Upper lobe of left lung (tissue), 6 donors: ENCODE data around the gene MYLK. TPM values are rescaled to one million over a fixed set of nuclear protein-coding genes. Genes with fewer than 3 reads are reported as not detected.
"Not testable (repeated sequence)": the region's sequence is repeated elsewhere in the genome, so short reads cannot be mapped to it uniquely, and the experiment has no call there.

Source experiments
- ATAC-seq, 2 donors: fragments of 200-7000 bp; cut with Tn5 transposase; one replicate each; pipeline ENCODE4 v1.9.1; 2022; ENCODE audit warnings: mild to moderate bottlenecking in 2 of 2, moderate library complexity in 2 of 2; ENCODE audit not compliant: low FRiP score in 2 of 2
- DNase-seq, 2 donors: peaks; one replicate each; pipeline ENCODE4 v3.0.0-alpha.2; 2019 to 2020
- H3K27ac ChIP-seq, 4 donors: fragments of 200-600 bp; sonication (generic); one replicate each; pipeline ENCODE4 v1.5.1; 2016 to 2019
- H3K27me3 ChIP-seq, 4 donors: fragments of 200-600 bp; sonication (generic); one replicate each; pipeline ENCODE4 v1.5.1; 2017 to 2019
- H3K36me3 ChIP-seq, 4 donors: fragments of 200-600 bp; sonication (generic); one replicate each; pipeline ENCODE4 v1.5.1; 2016 to 2019
- H3K4me1 ChIP-seq, 4 donors: fragments of 200-600 bp; sonication (generic); one replicate each; pipeline ENCODE4 v1.5.1; 2018 to 2019
- H3K4me3 ChIP-seq, 4 donors: fragments of 200-600 bp; sonication (generic); one replicate each; pipeline ENCODE4 v1.5.1; 2017 to 2019; ENCODE audit warnings: mild to moderate bottlenecking in 2 of 4, moderate library complexity in 1 of 4
- H3K9me3 ChIP-seq, 4 donors: fragments of 200-600 bp; sonication (generic); one replicate each; pipeline ENCODE4 v1.5.1; 2018 to 2019
- EP300 ChIP-seq, 4 donors: sonication (generic); formaldehyde crosslinking; IDR thresholded peaks; one replicate each; pipeline ENCODE4 v1.5.1; 2017; ENCODE audit warnings: antibody characterized with exemption in 4 of 4, control low read depth in 2 of 4
- POLR2A ChIP-seq, 4 donors: fragments of 450-650 bp; IDR thresholded peaks; one replicate each; pipeline ENCODE4 v1.5.1; 2016 to 2017; ENCODE audit warnings: antibody characterized with exemption in 4 of 4, mild to moderate bottlenecking in 2 of 4
- POLR2AphosphoS5 ChIP-seq, 2 donors: sonication (generic); formaldehyde crosslinking; IDR thresholded peaks; one replicate each; pipeline ENCODE4 v1.5.1; 2017; ENCODE audit warnings: antibody characterized with exemption in 2 of 2
- WGBS, 2 donors: methylation state at CpG; one replicate each; pipeline ENCODE4 v1.1.5; 2017 to 2018; 5-methylcytosine and 5-hydroxymethylcytosine counted together
- total RNA-seq, 6 donors: library from RNA; depleted of rRNA in 4 of 6; stranded (reverse); fragments of >200 nt in 4 of 6; gene quantifications; one replicate each; pipeline versions ENCODE4 v1.1.0 to v1.2.1, GENCODE V29; 2016 to 2021
- TF ChIP-seq, protein P1 (sequence below), 6 experiments: fragments of 450-650 bp in 4 of 6; fragments of 200-600 bp in 2 of 6; sonication (generic) in 2 of 6; IDR thresholded peaks; one replicate each; pipeline ENCODE4 v1.5.1; 2016 to 2019; ENCODE audit warnings: antibody characterized with exemption in 6 of 6
- donor health status: DM: no; HTN: no; CAD: no; lungs with moderate emphysema.
- donor health status: DM: no; HTN: yes; CAD: no; lungs with severe emphysema.

MYLK gene
- total RNA-seq, 6 donors from 2014 or later = 105 to 378 (median 160) TPM

DNA sequence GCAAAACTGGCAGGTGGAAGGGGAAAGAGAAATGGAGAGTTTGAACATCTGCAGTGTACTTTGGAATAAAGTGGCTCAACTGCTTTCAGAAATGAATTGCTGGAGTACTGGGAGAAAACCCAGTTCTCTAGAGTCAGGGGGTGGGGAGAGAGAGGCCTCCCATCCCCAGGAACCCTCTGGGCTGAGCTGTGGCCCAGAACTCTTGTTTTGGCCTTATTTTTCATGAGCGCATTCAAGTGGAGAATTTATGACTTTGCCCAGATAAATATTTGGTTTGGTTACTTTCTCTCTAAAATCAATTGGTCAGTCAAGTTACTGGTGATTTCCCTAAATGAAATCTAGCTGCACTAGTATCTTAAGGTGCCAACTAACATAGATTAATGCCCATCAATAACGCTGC lies 270.6 kb downstream of the MYLK start:
- Histone ChIP-seq H3K9me3 (no peaks in the 10 kb centered on the region), H3K4me3 (no peak overlapping the region), H3K4me1 (peaks cover 0 to 6% (median 2%) of the 10 kb centered on the region in 4 donors), H3K27me3 (no peaks in the 10 kb centered on the region), H3K36me3 (peaks cover 0 to 69% (median 14%) of the 10 kb centered on the region in 4 donors), H3K27ac (no peak overlapping the region)
- DNase-seq (no peak), ATAC-seq (no peak)
- WGBS, 2 donors = 75 to 93% methylated on average over 2 of the region's 2 CpGs
- TF ChIP-seq POLR2AphosphoS5 (IDR thresholded peaks at IDR 0.05) (no peak), POLR2A (IDR thresholded peaks at IDR 0.05) (no peak), EP300 (IDR thresholded peaks at IDR 0.05) (no peak)
- TF ChIP-seq, protein P1, sequence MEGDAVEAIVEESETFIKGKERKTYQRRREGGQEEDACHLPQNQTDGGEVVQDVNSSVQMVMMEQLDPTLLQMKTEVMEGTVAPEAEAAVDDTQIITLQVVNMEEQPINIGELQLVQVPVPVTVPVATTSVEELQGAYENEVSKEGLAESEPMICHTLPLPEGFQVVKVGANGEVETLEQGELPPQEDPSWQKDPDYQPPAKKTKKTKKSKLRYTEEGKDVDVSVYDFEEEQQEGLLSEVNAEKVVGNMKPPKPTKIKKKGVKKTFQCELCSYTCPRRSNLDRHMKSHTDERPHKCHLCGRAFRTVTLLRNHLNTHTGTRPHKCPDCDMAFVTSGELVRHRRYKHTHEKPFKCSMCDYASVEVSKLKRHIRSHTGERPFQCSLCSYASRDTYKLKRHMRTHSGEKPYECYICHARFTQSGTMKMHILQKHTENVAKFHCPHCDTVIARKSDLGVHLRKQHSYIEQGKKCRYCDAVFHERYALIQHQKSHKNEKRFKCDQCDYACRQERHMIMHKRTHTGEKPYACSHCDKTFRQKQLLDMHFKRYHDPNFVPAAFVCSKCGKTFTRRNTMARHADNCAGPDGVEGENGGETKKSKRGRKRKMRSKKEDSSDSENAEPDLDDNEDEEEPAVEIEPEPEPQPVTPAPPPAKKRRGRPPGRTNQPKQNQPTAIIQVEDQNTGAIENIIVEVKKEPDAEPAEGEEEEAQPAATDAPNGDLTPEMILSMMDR (IDR thresholded peaks at IDR 0.05) = no peak

DNA sequence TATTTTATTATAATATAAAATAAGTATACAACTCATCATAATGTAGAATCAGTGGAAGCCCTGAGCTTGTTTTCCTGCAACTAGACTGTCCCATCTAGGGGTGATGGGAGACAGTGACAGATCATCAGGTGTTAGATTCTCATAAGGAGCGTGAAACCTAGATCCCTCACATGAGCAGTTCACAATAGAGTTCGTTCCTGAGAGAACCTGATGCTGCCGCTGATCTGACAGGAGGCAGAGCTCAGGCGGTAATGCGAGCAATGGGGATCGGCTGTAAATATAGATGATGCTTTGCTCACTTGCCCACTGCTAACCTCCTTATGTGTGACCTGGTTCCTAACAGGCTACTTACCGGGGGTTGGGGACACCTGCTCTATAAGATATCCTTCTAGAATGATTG lies 272.5 kb downstream of the MYLK start:
- not testable (repeated sequence) for H3K27me3 ChIP-seq, DNase-seq, ATAC-seq, H3K4me3 ChIP-seq, H3K4me1 ChIP-seq, H3K9me3 ChIP-seq, H3K27ac ChIP-seq
- peaks cover 0 to 52% (median 8%) of the 10 kb centered on the region in 4 donors for H3K36me3 ChIP-seq
- WGBS, 2 donors = 93 to 95% methylated on average over 7 of the region's 7 CpGs

DNA sequence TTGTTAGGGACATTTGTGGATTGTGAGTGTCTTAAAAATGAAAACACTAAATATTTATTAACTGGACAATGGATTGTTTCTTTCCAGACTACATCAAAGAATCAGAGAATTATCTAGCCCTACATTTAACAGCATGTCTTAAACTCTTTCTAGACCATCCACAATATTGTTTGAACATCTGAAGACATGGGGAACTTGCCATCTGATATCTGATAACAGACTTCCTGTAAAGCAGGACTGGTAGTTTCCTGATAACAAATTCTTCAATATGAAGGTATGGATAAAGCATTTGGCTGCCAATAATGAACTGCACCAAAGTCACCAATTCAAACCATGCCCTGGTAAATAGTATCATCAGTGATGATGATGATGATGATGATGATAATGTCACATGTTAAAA lies 273.1 kb downstream of the MYLK start:
- Histone ChIP-seq H3K27me3 (no peaks in the 10 kb centered on the region), H3K4me1 (no peaks in the 10 kb centered on the region), H3K4me3 (no peak overlapping the region), H3K27ac (no peak overlapping the region), H3K36me3 (peaks cover 0 to 48% (median 8%) of the 10 kb centered on the region in 4 donors), H3K9me3 (no peaks in the 10 kb centered on the region)
- DNase-seq = no peak
- no peak for ATAC-seq
- TF ChIP-seq POLR2A (IDR thresholded peaks at IDR 0.05) (no peak), EP300 (IDR thresholded peaks at IDR 0.05) (no peak), POLR2AphosphoS5 (IDR thresholded peaks at IDR 0.05) (no peak)
- TF ChIP-seq, protein P1 (IDR thresholded peaks at IDR 0.05) = no peak

DNA sequence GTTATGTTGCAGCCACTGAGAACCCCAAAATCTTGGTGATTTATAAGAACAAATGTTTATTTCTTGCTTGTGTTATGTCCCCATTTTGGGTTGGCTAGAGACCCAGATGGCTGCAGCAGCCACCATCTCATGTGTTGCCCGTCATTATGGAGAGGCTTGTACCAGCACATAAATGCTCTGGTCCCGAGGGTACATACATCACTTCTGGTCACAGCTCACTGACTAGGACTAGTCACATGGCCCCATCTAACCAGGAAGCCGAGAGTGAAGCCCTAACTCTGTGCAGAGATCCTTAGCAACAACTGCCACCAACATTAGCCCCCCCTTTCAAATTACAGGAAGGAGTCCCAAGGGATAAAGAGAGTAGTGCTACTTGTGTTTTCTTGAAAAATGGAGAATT lies 273.8 kb downstream of the MYLK start:
- TF ChIP-seq EP300 (IDR thresholded peaks at IDR 0.05) (no peak), POLR2A (IDR thresholded peaks at IDR 0.05) (no peak), POLR2AphosphoS5 (IDR thresholded peaks at IDR 0.05) (no peak)
- TF ChIP-seq, protein P1 (IDR thresholded peaks at IDR 0.05) = no peak
- WGBS, 2 donors = 84 to 87% methylated on average over 3 of the region's 3 CpGs
- no peak for DNase-seq
- no peaks in the 10 kb centered on the region for H3K27me3 ChIP-seq
- no peak overlapping the region for H3K4me3 ChIP-seq
- H3K36me3 ChIP-seq = peaks cover 0 to 44% (median 8%) of the 10 kb centered on the region in 4 donors
- H3K4me1 ChIP-seq = peaks cover 0 to 5% (median 4%) of the 10 kb centered on the region in 4 donors
- H3K27ac ChIP-seq = no peak overlapping the region
- ATAC-seq = no peak
- no peaks in the 10 kb centered on the region for H3K9me3 ChIP-seq

DNA sequence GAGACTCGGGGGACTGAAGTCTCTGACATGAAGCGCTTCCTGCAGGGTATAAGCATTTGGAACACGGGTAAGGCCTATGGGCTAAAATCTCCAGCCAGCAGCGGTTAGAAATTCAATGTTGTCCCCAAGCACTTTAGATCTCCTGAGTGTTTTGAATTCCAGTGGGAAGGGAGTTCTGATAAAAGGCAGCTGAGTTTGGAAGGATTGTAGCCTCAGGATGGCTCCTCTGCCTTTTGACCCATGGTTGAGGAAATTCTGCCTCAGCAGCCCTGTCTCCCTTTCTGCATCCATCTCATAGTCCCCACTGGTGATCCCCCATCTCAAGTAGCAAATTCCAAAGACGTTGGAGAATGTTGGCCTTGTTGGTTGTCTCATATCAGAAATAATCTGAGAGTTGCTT lies 275.1 kb downstream of the MYLK start:
- H3K9me3 ChIP-seq = no peaks in the 10 kb centered on the region
- DNase-seq (no peak), ATAC-seq (no peak)
- no peak overlapping the region for H3K4me3 ChIP-seq
- peaks cover 0 to 31% (median 8%) of the 10 kb centered on the region in 4 donors for H3K36me3 ChIP-seq
- H3K4me1 ChIP-seq = peaks cover 0 to 9% (median 6%) of the 10 kb centered on the region in 4 donors
- TF ChIP-seq POLR2AphosphoS5 (IDR thresholded peaks at IDR 0.05) (no peak), EP300 (IDR thresholded peaks at IDR 0.05) (no peak), POLR2A (IDR thresholded peaks at IDR 0.05) (no peak)
- TF ChIP-seq, protein P1 (IDR thresholded peaks at IDR 0.05) = no peak
- no peaks in the 10 kb centered on the region for H3K27me3 ChIP-seq
- 79 to 87% methylated on average over 5 of the region's 5 CpGs for WGBS, 2 donors
- no peak overlapping the region for H3K27ac ChIP-seq
